HepG2 (cell line): ENCODE data around the gene ZSCAN21.

Source experiments
- ATF5 ChIP-seq: sonication (generic); formaldehyde crosslinking; IDR thresholded peaks from 2 replicates; pipeline ENCODE4 v1.4.0; 2020; ENCODE audit warnings: mild to moderate bottlenecking, low read depth, missing genetic modification reagents
- E2F1 ChIP-seq: sonication (generic); formaldehyde crosslinking; IDR thresholded peaks from 2 replicates; pipeline ENCODE4 v1.5.0; 2020; ENCODE audit warnings: missing genetic modification reagents
- GABPA ChIP-seq, 2 experiments: IDR thresholded peaks; 2 replicates each; pipeline ENCODE4 v1.6.1; 2011 to 2016; ENCODE audit warnings: low read depth in 2 of 2, low read length in 1 of 2, missing biosample characterization in 1 of 2, missing genetic modification characterization in 1 of 2
- KAT2B ChIP-seq: fragments of 150-350 bp; IDR thresholded peaks from 2 replicates; pipeline ENCODE4 v1.6.1; 2014; ENCODE audit warnings: low read depth, low read length, borderline replicate concordance
- NR2C2 ChIP-seq: sonication (generic); formaldehyde crosslinking; IDR thresholded peaks from 2 replicates; pipeline ENCODE4 v1.4.0; 2020; ENCODE audit warnings: missing genetic modification reagents, mild to moderate bottlenecking, moderate library complexity, borderline replicate concordance
- TCF7 ChIP-seq: sonication (generic); IDR thresholded peaks from 2 replicates; pipeline ENCODE4 v1.6.1; 2016; ENCODE audit warnings: antibody characterized with exemption, low read depth
- TOE1 ChIP-seq: sonication (generic); formaldehyde crosslinking; IDR thresholded peaks from 2 replicates; pipeline ENCODE4 v1.4.0; 2020; ENCODE audit warnings: mild to moderate bottlenecking, missing genetic modification reagents
- ZNF484 ChIP-seq: sonication (generic); formaldehyde crosslinking; IDR thresholded peaks from 2 replicates; pipeline ENCODE4 v1.5.1; 2020; ENCODE audit warnings: mild to moderate bottlenecking, low read depth, missing genetic modification reagents, borderline replicate concordance
- TF ChIP-seq, protein P1 (sequence below): sonication (generic); formaldehyde crosslinking; IDR thresholded peaks from 2 replicates; pipeline ENCODE4 v1.5.0; 2020; ENCODE audit warnings: mild to moderate bottlenecking, missing genetic modification reagents, moderate library complexity
- TF ChIP-seq, protein P2 (sequence below): sonication (generic); formaldehyde crosslinking; IDR thresholded peaks from 2 replicates; pipeline ENCODE4 v1.4.0; 2020; ENCODE audit warnings: missing genetic modification reagents, mild to moderate bottlenecking, borderline replicate concordance
- TF ChIP-seq, protein P3 (sequence below): sonication (generic); formaldehyde crosslinking; IDR thresholded peaks from 2 replicates; pipeline ENCODE4 v1.4.0; 2020; ENCODE audit warnings: mild to moderate bottlenecking, missing genetic modification reagents

DNA sequence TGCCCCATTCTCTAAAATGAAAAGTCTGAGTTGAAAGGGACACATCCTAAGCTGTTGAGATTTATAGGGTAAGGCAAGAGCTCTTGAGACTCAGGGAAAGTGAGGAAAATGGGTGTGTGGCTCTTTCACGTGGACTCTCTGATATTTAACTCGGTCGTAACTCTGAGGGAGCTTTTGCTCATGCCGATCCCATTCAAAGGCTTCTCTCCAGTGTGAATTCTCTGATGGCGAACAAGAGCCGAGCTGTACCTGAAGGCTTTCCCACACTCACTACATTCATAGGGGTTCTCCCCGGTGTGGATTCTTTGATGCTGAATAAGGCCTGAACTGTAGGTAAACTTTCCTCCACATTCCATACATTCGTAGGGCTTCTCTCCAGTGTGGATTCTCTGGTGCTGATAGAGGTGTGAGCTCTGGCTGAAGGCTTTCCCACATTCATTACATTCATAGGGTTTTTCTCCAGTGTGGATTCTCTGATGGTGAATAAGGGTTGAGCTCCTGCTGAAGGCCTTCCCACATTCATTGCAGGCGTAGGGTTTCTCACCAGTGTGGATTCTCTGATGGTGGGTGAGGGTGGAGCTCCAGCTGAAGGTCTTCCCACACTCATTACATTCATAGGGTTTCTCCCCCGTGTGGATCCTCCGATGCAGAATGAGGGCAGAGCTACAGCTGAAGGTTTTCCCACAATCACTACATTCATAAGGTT lies 21.6 kb downstream of the ZSCAN21 start:
- no peak for TF ChIP-seq KAT2B
- TF ChIP-seq TCF7 = no peak
- TF ChIP-seq ATF5 (CRISPR knock-in tag) = no peak
- TF ChIP-seq, protein P1, sequence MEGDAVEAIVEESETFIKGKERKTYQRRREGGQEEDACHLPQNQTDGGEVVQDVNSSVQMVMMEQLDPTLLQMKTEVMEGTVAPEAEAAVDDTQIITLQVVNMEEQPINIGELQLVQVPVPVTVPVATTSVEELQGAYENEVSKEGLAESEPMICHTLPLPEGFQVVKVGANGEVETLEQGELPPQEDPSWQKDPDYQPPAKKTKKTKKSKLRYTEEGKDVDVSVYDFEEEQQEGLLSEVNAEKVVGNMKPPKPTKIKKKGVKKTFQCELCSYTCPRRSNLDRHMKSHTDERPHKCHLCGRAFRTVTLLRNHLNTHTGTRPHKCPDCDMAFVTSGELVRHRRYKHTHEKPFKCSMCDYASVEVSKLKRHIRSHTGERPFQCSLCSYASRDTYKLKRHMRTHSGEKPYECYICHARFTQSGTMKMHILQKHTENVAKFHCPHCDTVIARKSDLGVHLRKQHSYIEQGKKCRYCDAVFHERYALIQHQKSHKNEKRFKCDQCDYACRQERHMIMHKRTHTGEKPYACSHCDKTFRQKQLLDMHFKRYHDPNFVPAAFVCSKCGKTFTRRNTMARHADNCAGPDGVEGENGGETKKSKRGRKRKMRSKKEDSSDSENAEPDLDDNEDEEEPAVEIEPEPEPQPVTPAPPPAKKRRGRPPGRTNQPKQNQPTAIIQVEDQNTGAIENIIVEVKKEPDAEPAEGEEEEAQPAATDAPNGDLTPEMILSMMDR (CRISPR knock-in tag) = no peak
- no peak for TF ChIP-seq TOE1
- no peak for TF ChIP-seq E2F1 (CRISPR knock-in tag)
- TF ChIP-seq, protein P2, sequence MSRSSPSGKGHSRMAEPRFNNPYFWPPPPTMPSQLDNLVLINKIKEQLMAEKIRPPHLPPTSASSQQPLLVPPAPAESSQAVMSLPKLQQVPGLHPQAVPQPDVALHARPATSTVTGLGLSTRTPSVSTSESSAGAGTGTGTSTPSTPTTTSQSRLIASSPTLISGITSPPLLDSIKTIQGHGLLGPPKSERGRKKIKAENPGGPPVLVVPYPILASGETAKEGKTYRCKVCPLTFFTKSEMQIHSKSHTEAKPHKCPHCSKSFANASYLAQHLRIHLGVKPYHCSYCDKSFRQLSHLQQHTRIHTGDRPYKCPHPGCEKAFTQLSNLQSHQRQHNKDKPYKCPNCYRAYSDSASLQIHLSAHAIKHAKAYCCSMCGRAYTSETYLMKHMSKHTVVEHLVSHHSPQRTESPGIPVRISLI = no peak
- no peak for TF ChIP-seq GABPA (IDR thresholded peaks at IDR 0.05; ENCODE audit: low read depth, low read length)
- TF ChIP-seq GABPA (CRISPR knock-in tag; IDR thresholded peaks at IDR 0.05; ENCODE audit: low read depth) = no peak
- no peak for TF ChIP-seq ZNF484 (CRISPR knock-in tag)
- TF ChIP-seq, protein P3, sequence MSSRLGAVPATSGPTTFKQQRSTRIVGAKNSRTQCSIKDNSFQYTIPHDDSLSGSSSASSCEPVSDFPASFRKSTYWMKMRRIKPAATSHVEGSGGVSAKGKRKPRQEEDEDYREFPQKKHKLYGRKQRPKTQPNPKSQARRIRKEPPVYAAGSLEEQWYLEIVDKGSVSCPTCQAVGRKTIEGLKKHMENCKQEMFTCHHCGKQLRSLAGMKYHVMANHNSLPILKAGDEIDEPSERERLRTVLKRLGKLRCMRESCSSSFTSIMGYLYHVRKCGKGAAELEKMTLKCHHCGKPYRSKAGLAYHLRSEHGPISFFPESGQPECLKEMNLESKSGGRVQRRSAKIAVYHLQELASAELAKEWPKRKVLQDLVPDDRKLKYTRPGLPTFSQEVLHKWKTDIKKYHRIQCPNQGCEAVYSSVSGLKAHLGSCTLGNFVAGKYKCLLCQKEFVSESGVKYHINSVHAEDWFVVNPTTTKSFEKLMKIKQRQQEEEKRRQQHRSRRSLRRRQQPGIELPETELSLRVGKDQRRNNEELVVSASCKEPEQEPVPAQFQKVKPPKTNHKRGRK (CRISPR knock-in tag) = no peak
- no peak for TF ChIP-seq NR2C2 (CRISPR knock-in tag)
